ENCODE measurements around the gene XPOT. TPM values are rescaled to one million over a fixed set of nuclear protein-coding genes. Genes with fewer than 3 reads are reported as not detected.

XPOT gene
- total RNA-seq, 2 experiments from 2014 or later: 193 to 194 TPM

Other genes starting within 250 kb of the XPOT start
- 10 to 100 TPM; 12.9 to 13.4 TPM for gene KICS2, start 182.1 kb upstream of the XPOT start, total RNA-seq
- not detected for gene C12orf56, start 13.6 kb upstream of the XPOT start, total RNA-seq
- gene TBK1, start 47.7 kb downstream of the XPOT start, total RNA-seq: 10 to 100 TPM; 18.0 to 18.1 TPM
- 10 to 100 TPM; 48.0 to 51.0 TPM for gene RASSF3, start 206.1 kb downstream of the XPOT start, total RNA-seq